ENCODE data around the gene RSPO4. TPM values are rescaled to one million over a fixed set of nuclear protein-coding genes. Genes with fewer than 3 reads are reported as not detected.

The RSPO4 gene
- total and polyA plus RNA-seq, 2 of the 8 experiments (the other 6 are each of a cell fraction or from before 2014, with no cell fraction given), result 3.4 to 6.4 TPM

DNA sequence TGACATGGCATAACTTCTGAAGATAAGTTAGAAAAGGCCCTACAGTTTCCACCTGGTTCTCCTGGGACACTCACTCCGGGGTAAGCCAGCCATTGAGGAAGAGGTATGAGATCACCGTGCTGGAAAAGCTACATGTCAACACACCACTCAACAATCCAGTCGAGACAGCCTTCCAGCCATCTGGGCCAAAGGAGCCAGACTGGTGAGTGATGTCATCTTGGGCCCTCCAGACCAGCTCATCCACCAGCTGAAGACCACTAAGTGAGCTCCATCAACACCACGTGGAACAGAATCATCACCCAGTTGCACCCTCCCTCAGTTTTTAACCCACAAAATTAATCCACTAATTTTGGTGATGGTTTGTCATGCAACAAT lies 32.3 kb upstream of the RSPO4 start:
- Histone ChIP-seq H3K23ac (ENCODE audit: insufficient read length) (no peak overlapping the region), H3K36me3 (ENCODE audit: control insufficient read depth in 2 of 4, insufficient read depth in 4 of 4, low read length in 3 of 4) (no peaks in the 10 kb centered on the region), H2BK120ac (replicated peaks; ENCODE audit: low read depth, low read length) (no peak overlapping the region), H2BK15ac (ENCODE audit: low read length) (no peak overlapping the region), H2AFZ (ENCODE audit: low read length) (no peak overlapping the region), H3K27me3 (replicated peaks in 1 of 4; ENCODE audit: control insufficient read depth in 3 of 4, extremely low read depth in 1 of 4, insufficient read depth in 3 of 4, low read length in 3 of 4) (no peaks in the 10 kb centered on the region; a peak in 1 of 7 replicates), H3K9ac (replicated peaks in 1 of 4; ENCODE audit: extremely low read depth in 1 of 4, low read depth in 3 of 4, low read length in 3 of 4) (no peak overlapping the region), H4K91ac (replicated peaks; ENCODE audit: insufficient read length, low read length) (no peak overlapping the region), H3K4ac (replicated peaks; ENCODE audit: insufficient read length, low read depth, low read length) (no peak overlapping the region), H3K79me1 (ENCODE audit: low read depth, low read length) (no peaks in the 10 kb centered on the region), H2BK5ac (ENCODE audit: low read depth, low read length) (no peak overlapping the region), H3K18ac (ENCODE audit: extremely low read depth, low read length) (no peak overlapping the region), H3K27ac (ENCODE audit: low read depth, low read length) (no peak overlapping the region), H4K5ac (ENCODE audit: insufficient read length, low read depth, low read length) (no peak overlapping the region), H2AK5ac (ENCODE audit: low read depth, low read length) (no peak overlapping the region), H3K4me1 (replicated peaks in 1 of 4; ENCODE audit: control insufficient read depth in 3 of 4, insufficient read depth in 4 of 4, low read length in 3 of 4) (no peaks in the 10 kb centered on the region), H4K8ac (ENCODE audit: extremely low read depth, insufficient read depth, low read length) (no peak overlapping the region), H3K4me2 (ENCODE audit: insufficient read depth in 1 of 2, low read depth in 2 of 2, low read length in 2 of 2) (no peak overlapping the region), H3K56ac (replicated peaks; ENCODE audit: insufficient read length, low read depth, low read length) (no peak overlapping the region), H3K79me2 (ENCODE audit: control insufficient read depth in 1 of 2, insufficient read depth in 2 of 2, low read length in 2 of 2) (no peaks in the 10 kb centered on the region), H3K23me2 (ENCODE audit: low read depth, low read length) (no peaks in the 10 kb centered on the region), H4K20me1 (replicated peaks in 1 of 2; ENCODE audit: control insufficient read depth in 1 of 2, insufficient read depth in 2 of 2, low read length in 2 of 2) (no peaks in the 10 kb centered on the region), H3K9me3 (ENCODE audit: insufficient read depth in 2 of 2, low read depth in 1 of 2, low read length in 1 of 2) (no peaks in the 10 kb centered on the region), H3K14ac (ENCODE audit: insufficient read length) (no peak overlapping the region), H2BK12ac (ENCODE audit: low read depth, low read length) (no peak overlapping the region), H2BK20ac (ENCODE audit: low read length) (no peak overlapping the region), H3K4me3 (ENCODE audit: extremely low read depth in 1 of 4, insufficient read depth in 2 of 4, low read depth in 3 of 4, low read length in 4 of 4) (no peak overlapping the region)
- CTCF ChIA-PET (ENCODE audit: partially characterized antibody), result interaction anchor here (0.8 kb wide), 1 partner anchor 17 kb away, joined by 3 read pairs; no protein-coding TSS in a partner anchor
- WGBS, 2 experiments (ENCODE audit: extremely low coverage in 1 of 2, insufficient coverage in 1 of 2, insufficient read length in 1 of 2, insufficient replicate concordance in 2 of 2, low coverage in 1 of 2, low lambda C conversion rate in 2 of 2, missing lambda C conversion rate in 1 of 2), result 88% methylated on average over 4 of the region's 4 CpGs; no CpG with 5 or more reads in 1 of the 2 experiments
- no peak for FAIRE-seq
- POLR2A ChIA-PET (ENCODE audit: partially characterized antibody), result no interaction called here
- no peak for DNase-seq (ENCODE audit: low read depth in 1 of 2, low spot score in 2 of 2)
- TF ChIP-seq NANOG (IDR thresholded peaks at IDR 0.05; ENCODE audit: insufficient read depth, low read depth, low read length, poor library complexity, severe bottlenecking), result no peak
- TF ChIP-seq PHF8 (conservative IDR thresholded peaks at IDR 0.05; ENCODE audit: low read depth, low read length), result no peak
- no peak for TF ChIP-seq TEAD4 (IDR thresholded peaks at IDR 0.05; ENCODE audit: low read depth, low read length)
- TF ChIP-seq KDM1A (IDR thresholded peaks at IDR 0.05; ENCODE audit: borderline replicate concordance, low read length), result no peak
- no peak for TF ChIP-seq GABPA (IDR thresholded peaks at IDR 0.05; ENCODE audit: borderline replicate concordance, insufficient read depth, low read length)
- TF ChIP-seq RXRA (IDR thresholded peaks at IDR 0.05; ENCODE audit: insufficient read depth, low read depth, low read length), result no peak
- TF ChIP-seq RNF2 (IDR thresholded peaks at IDR 0.05; ENCODE audit: borderline replicate concordance, low read depth, low read length, missing control alignments, poor library complexity, severe bottlenecking), result no peak
- TF ChIP-seq POLR2A (IDR thresholded peaks at IDR 0.05; ENCODE audit: control extremely low read depth in 1 of 2, low read depth in 2 of 2, low read length in 2 of 2), result no peak
- TF ChIP-seq SAP30 (IDR thresholded peaks at IDR 0.05; ENCODE audit: insufficient read depth, insufficient replicate concordance, low read length), result no peak
- no peak for TF ChIP-seq RFX5 (IDR thresholded peaks at IDR 0.05; ENCODE audit: borderline replicate concordance, low read depth, low read length)
- TF ChIP-seq EGR1 (IDR thresholded peaks at IDR 0.05; ENCODE audit: borderline replicate concordance, low read depth, low read length), result no peak
- no peak for TF ChIP-seq SUZ12 (IDR thresholded peaks at IDR 0.05; ENCODE audit: low read length)
- TF ChIP-seq, protein P1, sequence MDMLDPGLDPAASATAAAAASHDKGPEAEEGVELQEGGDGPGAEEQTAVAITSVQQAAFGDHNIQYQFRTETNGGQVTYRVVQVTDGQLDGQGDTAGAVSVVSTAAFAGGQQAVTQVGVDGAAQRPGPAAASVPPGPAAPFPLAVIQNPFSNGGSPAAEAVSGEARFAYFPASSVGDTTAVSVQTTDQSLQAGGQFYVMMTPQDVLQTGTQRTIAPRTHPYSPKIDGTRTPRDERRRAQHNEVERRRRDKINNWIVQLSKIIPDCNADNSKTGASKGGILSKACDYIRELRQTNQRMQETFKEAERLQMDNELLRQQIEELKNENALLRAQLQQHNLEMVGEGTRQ (IDR thresholded peaks at IDR 0.05; ENCODE audit: low read length), result no peak

Data from H1 (cell line).